GM12878 (cell line): Measurements from ENCODE around the gene GPC2. TPM values are rescaled to one million over a fixed set of nuclear protein-coding genes. Genes with fewer than 3 reads are reported as not detected.

ENCODE experiments used
- ATAC-seq: fragments of 200-7000 bp; cut with Tn5 transposase; 3 replicates; pipeline ENCODE4 v1.9.1; 2020; ENCODE audit warnings: mild to moderate bottlenecking, moderate library complexity
- BruUV-seq: library from RNA; stranded (reverse); fragments of 400-500 nt; replicated peaks from 2 replicates; lab custom pipeline; 2021; lab: Mats Ljungman, UMichigan
- CTCF ChIA-PET: fragments of 300-600 bp; sonication (Branson Sonifier 250); formaldehyde crosslinking; extraction: SDS; loops from one replicate; lab custom pipeline; 2021; ENCODE audit warnings: inconsistent platforms; lab: Yijun Ruan, JAX
- POLR2A ChIA-PET: fragments of 350-600 bp; formaldehyde crosslinking; extraction: SDS; loops from one replicate; lab custom pipeline; 2021; ENCODE audit warnings: inconsistent platforms; lab: Charles Lee
- RAD21 ChIA-PET: fragments of 300-600 bp; sonication (Branson Sonifier 250); formaldehyde crosslinking; loops from one replicate; lab custom pipeline; 2023; ENCODE audit warnings: antibody characterized with exemption; ENCODE audit not compliant: unreplicated experiment; lab: Charles Lee
- SMC1A ChIA-PET: fragments of 300-600 bp; sonication (Branson Sonifier 250); formaldehyde crosslinking; loops from one replicate; lab custom pipeline; 2023; ENCODE audit not compliant: unreplicated experiment, uncharacterized antibody; lab: Charles Lee
- DNase-seq: peaks from one replicate; pipeline ENCODE4 v3.0.0-alpha.2; 2011; ENCODE audit warnings: low read depth, low spot score
- FAIRE-seq: peaks from 3 replicates; lab custom pipeline; 2011; peaks lifted over from hg19 to GRCh38; lab: Jason Lieb, UNC
- H2AFZ ChIP-seq: 2 replicates; pipeline ENCODE4 v1.6.0; 2011; ENCODE audit warnings: low read depth, low read length, control low read depth; ENCODE audit not compliant: control insufficient read depth
- H3K27ac ChIP-seq: 2 replicates; pipeline ENCODE4 v1.5.1; 2011; ENCODE audit warnings: control low read depth; ENCODE audit not compliant: control insufficient read depth, insufficient read depth
- H3K27me3 ChIP-seq, 2 experiments: replicated peaks in 1 of 2; 2 replicates each; pipeline versions ENCODE4 v1.6.0 to v1.6.1; 2011; ENCODE audit warnings: low read length in 1 of 2; ENCODE audit not compliant: control insufficient read depth in 2 of 2, insufficient read depth in 2 of 2
- H3K36me3 ChIP-seq, 2 experiments: 2 replicates each; pipeline ENCODE4 v1.5.1; 2011; ENCODE audit warnings: low read length in 1 of 2; ENCODE audit not compliant: control insufficient read depth in 2 of 2, insufficient read depth in 2 of 2
- H3K4me1 ChIP-seq: 2 replicates; pipeline ENCODE4 v1.6.1; 2011; ENCODE audit warnings: mild to moderate bottlenecking, low read length, moderate library complexity, mixed read lengths; ENCODE audit not compliant: control insufficient read depth, insufficient read depth
- H3K4me2 ChIP-seq: 2 replicates; pipeline ENCODE4 v1.6.0; 2011; ENCODE audit warnings: control low read depth; ENCODE audit not compliant: control insufficient read depth, insufficient read depth
- H3K4me3 ChIP-seq: fragments of 200-600 bp; sonication (generic); 2 replicates; pipeline ENCODE4 v1.5.1; 2016
- H3K79me2 ChIP-seq: 2 replicates; pipeline ENCODE4 v1.6.0; 2011; ENCODE audit warnings: low read length; ENCODE audit not compliant: control insufficient read depth, insufficient read depth
- H3K9ac ChIP-seq: 2 replicates; pipeline ENCODE4 v1.8.0; 2011; ENCODE audit warnings: low read length, control low read depth, mixed read lengths; ENCODE audit not compliant: control insufficient read depth, insufficient read depth
- H3K9me3 ChIP-seq: replicated peaks from 3 replicates; pipeline ENCODE4 v1.5.1; 2011; ENCODE audit warnings: mild to moderate bottlenecking, low read length; ENCODE audit not compliant: control insufficient read depth, insufficient read depth
- H4K20me1 ChIP-seq: 2 replicates; pipeline ENCODE4 v1.6.0; 2011; ENCODE audit not compliant: control insufficient read depth, insufficient read depth
- ASH2L ChIP-seq: fragments of 300-600, 200-600 bp; sonication (generic); IDR thresholded peaks from 2 replicates; pipeline ENCODE4 v1.6.1; 2017; ENCODE audit warnings: low read depth, mild to moderate bottlenecking, borderline replicate concordance
- CBFB ChIP-seq: IDR thresholded peaks from 2 replicates; pipeline ENCODE4 v1.6.1; 2016; ENCODE audit warnings: antibody characterized with exemption, low read depth
- CHD4 ChIP-seq: fragments of 200-600 bp; sonication (generic); IDR thresholded peaks from 2 replicates; pipeline ENCODE4 v1.6.1; 2016; ENCODE audit warnings: mild to moderate bottlenecking
- FOS ChIP-seq: IDR thresholded peaks from 3 replicates; pipeline ENCODE4 v1.6.1; 2011; ENCODE audit warnings: borderline replicate concordance; ENCODE audit not compliant: insufficient read length; ENCODE audit errors: extremely low read depth
- FOXM1 ChIP-seq: IDR thresholded peaks from 2 replicates; pipeline ENCODE4 v1.6.1; 2012; ENCODE audit warnings: low read depth, mild to moderate bottlenecking, inconsistent platforms, low read length, moderate library complexity
- RFX5 ChIP-seq: IDR thresholded peaks from 2 replicates; pipeline ENCODE4 v1.6.1; 2011; ENCODE audit warnings: low read depth, low read length, improper control_type of control experiment
- SMARCA5 ChIP-seq: fragments of 450-650 bp; IDR thresholded peaks from 2 replicates; pipeline ENCODE4 v1.6.1; 2017; ENCODE audit warnings: mild to moderate bottlenecking
- SREBF1 ChIP-seq: IDR thresholded peaks from 2 replicates; pipeline ENCODE4 v1.6.1; 2012; ENCODE audit warnings: mild to moderate bottlenecking, low read length
- WGBS: methylation state at CpG from one replicate; pipeline ENCODE4 v1.1.6; 2016; ENCODE audit warnings: low lambda C conversion rate; ENCODE audit not compliant: insufficient replicate concordance, insufficient coverage; ENCODE audit errors: missing lambda C conversion rate; 5-methylcytosine and 5-hydroxymethylcytosine counted together
- in situ Hi-C: fragments of 300-500 bp; cut with MboI; formaldehyde crosslinking; loops from 9 replicates; pipeline ENCODE4 v1.14.3; 2018; ENCODE audit warnings: mixed read lengths
- intact Hi-C: fragments of 100-400 bp; cut with micrococcal nuclease; formaldehyde crosslinking; loops from one replicate; pipeline ENCODE4 v1.14.2; 2022; ENCODE audit not compliant: unreplicated experiment
- polyA plus RNA-seq, 11 experiments: library from polyadenylated mRNA; depleted of rRNA in 4 of 11; unstranded in 6 of 11; stranded (reverse) in 5 of 11; fragments of >200 nt; fragmentation: Nextera tagmentation in 4 of 11; fragmentation: Illumina TruSeq in 1 of 11; extraction: Ambion mirVana in 4 of 11; extraction: Trizol in 1 of 11; gene quantifications; 1 replicate in 1 of 11; 2 replicates in 10 of 11; pipeline versions ENCODE4 v1.2.1 to v1.2.3, GENCODE V29; 2011 to 2016; ENCODE audit warnings: inconsistent platforms in 2 of 11, missing spikeins in 2 of 11, low read depth in 1 of 11
- total RNA-seq, 4 experiments: library from RNA; depleted of rRNA in 3 of 4; stranded (reverse); fragments of >200 nt in 3 of 4; fragmentation: Illumina TruSeq in 1 of 4; extraction: Trizol in 1 of 4; gene quantifications; 2 replicates each; pipeline versions ENCODE4 v1.2.1 to v1.2.3, GENCODE V29; 2013 to 2021
- TF ChIP-seq, protein P1 (sequence below): fragments of 450-650 bp; formaldehyde crosslinking; IDR thresholded peaks from 2 replicates; pipeline ENCODE4 v1.4.0; 2022; ENCODE audit warnings: mild to moderate bottlenecking, moderate library complexity
- TF ChIP-seq, protein P2 (sequence below): fragments of 150-350 bp; IDR thresholded peaks from 2 replicates; pipeline ENCODE4 v1.6.1; 2016; ENCODE audit warnings: low read depth, low read length
- TF ChIP-seq, protein P3 (sequence below): fragments of 450-650 bp; IDR thresholded peaks from 2 replicates; pipeline ENCODE4 v1.6.1; 2017; ENCODE audit warnings: mild to moderate bottlenecking, low read depth, inconsistent platforms; ENCODE audit not compliant: poor library complexity, severe bottlenecking
- TF ChIP-seq, protein P4 (sequence below): IDR thresholded peaks from 2 replicates; pipeline ENCODE4 v1.6.1; 2012; ENCODE audit warnings: low read depth, low read length, improper control_type of control experiment
- TF ChIP-seq, protein P5 (sequence below): fragments of 150-350 bp; IDR thresholded peaks from 2 replicates; pipeline ENCODE4 v1.6.1; 2014; ENCODE audit warnings: mild to moderate bottlenecking, low read depth, low read length

Gene GPC2
- total and polyA plus RNA-seq, 10 of the 15 experiments (the other 5 are each of a cell fraction or from before 2014, with no cell fraction given), result 0.19 to 6.3 (median 0.77) TPM

DNA sequence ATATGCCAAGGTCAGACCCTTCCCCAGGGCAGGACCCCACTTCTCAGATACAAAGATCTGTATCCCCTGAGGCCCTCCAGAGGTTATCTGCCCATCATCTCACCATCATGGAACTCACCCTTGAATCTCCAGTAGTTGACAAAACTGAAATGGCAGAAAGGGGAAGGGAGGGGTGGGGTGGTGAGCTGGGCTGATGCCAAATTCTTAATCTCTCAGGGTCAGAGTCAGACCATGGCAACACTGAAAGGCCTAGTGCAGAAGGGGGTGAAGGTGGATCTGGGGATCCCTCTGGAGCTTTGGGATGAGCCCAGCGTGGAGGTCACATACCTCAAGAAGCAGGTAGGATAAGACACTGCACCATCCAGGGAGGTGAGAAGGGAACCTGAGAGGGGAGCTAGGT is 54.6 kb downstream of the GPC2 start:
- RAD21 ChIA-PET, result no interaction called here
- Histone ChIP-seq H3K27me3 (no peaks in the 10 kb centered on the region), H3K4me1 (peaks cover 12% of the 10 kb centered on the region), H3K9me3 (no peaks in the 10 kb centered on the region), H4K20me1 (no peaks in the 10 kb centered on the region), H3K27ac (no peak overlapping the region), H2AFZ (no peak overlapping the region), H3K9ac (no peak overlapping the region)
- WGBS, result 100% methylated on average over 1 of the region's 1 CpG
- no peak for FAIRE-seq
- in situ Hi-C loops, result no loop called here
- no peak for ATAC-seq
- intact Hi-C loops, result no loop called here
- CTCF ChIA-PET, result interaction anchor here (0.6 kb wide), 1 partner anchor 59 kb away, joined by 3 read pairs; no protein-coding TSS in a partner anchor
- TF ChIP-seq, protein P1, sequence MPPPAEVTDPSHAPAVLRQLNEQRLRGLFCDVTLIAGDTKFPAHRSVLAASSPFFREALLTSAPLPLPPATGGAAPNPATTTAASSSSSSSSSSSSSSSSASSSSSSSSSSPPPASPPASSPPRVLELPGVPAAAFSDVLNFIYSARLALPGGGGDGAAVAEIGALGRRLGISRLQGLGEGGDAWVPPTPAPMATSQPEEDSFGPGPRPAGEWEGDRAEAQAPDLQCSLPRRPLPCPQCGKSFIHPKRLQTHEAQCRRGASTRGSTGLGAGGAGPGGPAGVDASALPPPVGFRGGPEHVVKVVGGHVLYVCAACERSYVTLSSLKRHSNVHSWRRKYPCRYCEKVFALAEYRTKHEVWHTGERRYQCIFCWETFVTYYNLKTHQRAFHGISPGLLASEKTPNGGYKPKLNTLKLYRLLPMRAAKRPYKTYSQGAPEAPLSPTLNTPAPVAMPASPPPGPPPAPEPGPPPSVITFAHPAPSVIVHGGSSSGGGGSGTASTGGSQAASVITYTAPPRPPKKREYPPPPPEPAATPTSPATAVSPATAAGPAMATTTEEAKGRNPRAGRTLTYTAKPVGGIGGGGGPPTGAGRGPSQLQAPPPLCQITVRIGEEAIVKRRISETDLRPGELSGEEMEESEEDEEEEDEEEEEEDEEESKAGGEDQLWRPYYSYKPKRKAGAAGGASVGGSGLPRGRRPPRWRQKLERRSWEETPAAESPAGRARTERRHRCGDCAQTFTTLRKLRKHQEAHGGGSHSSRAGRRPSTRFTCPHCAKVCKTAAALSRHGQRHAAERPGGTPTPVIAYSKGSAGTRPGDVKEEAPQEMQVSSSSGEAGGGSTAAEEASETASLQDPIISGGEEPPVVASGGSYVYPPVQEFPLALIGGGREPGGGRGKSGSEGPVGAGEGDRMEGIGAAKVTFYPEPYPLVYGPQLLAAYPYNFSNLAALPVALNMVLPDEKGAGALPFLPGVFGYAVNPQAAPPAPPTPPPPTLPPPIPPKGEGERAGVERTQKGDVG (CRISPR knock-in tag), result no peak
- TF ChIP-seq SREBF1, result no peak
- TF ChIP-seq, protein P2, sequence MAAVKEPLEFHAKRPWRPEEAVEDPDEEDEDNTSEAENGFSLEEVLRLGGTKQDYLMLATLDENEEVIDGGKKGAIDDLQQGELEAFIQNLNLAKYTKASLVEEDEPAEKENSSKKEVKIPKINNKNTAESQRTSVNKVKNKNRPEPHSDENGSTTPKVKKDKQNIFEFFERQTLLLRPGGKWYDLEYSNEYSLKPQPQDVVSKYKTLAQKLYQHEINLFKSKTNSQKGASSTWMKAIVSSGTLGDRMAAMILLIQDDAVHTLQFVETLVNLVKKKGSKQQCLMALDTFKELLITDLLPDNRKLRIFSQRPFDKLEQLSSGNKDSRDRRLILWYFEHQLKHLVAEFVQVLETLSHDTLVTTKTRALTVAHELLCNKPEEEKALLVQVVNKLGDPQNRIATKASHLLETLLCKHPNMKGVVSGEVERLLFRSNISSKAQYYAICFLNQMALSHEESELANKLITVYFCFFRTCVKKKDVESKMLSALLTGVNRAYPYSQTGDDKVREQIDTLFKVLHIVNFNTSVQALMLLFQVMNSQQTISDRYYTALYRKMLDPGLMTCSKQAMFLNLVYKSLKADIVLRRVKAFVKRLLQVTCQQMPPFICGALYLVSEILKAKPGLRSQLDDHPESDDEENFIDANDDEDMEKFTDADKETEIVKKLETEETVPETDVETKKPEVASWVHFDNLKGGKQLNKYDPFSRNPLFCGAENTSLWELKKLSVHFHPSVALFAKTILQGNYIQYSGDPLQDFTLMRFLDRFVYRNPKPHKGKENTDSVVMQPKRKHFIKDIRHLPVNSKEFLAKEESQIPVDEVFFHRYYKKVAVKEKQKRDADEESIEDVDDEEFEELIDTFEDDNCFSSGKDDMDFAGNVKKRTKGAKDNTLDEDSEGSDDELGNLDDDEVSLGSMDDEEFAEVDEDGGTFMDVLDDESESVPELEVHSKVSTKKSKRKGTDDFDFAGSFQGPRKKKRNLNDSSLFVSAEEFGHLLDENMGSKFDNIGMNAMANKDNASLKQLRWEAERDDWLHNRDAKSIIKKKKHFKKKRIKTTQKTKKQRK, result no peak
- TF ChIP-seq FOXM1, result no peak
- TF ChIP-seq RFX5, result no peak
- TF ChIP-seq CHD4, result no peak
- TF ChIP-seq FOS, result no peak
- TF ChIP-seq, protein P3, sequence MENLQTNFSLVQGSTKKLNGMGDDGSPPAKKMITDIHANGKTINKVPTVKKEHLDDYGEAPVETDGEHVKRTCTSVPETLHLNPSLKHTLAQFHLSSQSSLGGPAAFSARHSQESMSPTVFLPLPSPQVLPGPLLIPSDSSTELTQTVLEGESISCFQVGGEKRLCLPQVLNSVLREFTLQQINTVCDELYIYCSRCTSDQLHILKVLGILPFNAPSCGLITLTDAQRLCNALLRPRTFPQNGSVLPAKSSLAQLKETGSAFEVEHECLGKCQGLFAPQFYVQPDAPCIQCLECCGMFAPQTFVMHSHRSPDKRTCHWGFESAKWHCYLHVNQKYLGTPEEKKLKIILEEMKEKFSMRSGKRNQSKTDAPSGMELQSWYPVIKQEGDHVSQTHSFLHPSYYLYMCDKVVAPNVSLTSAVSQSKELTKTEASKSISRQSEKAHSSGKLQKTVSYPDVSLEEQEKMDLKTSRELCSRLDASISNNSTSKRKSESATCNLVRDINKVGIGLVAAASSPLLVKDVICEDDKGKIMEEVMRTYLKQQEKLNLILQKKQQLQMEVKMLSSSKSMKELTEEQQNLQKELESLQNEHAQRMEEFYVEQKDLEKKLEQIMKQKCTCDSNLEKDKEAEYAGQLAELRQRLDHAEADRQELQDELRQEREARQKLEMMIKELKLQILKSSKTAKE, result no peak
- TF ChIP-seq, protein P4, sequence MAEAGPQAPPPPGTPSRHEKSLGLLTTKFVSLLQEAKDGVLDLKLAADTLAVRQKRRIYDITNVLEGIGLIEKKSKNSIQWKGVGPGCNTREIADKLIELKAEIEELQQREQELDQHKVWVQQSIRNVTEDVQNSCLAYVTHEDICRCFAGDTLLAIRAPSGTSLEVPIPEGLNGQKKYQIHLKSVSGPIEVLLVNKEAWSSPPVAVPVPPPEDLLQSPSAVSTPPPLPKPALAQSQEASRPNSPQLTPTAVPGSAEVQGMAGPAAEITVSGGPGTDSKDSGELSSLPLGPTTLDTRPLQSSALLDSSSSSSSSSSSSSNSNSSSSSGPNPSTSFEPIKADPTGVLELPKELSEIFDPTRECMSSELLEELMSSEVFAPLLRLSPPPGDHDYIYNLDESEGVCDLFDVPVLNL, result no peak
- TF ChIP-seq, protein P5, sequence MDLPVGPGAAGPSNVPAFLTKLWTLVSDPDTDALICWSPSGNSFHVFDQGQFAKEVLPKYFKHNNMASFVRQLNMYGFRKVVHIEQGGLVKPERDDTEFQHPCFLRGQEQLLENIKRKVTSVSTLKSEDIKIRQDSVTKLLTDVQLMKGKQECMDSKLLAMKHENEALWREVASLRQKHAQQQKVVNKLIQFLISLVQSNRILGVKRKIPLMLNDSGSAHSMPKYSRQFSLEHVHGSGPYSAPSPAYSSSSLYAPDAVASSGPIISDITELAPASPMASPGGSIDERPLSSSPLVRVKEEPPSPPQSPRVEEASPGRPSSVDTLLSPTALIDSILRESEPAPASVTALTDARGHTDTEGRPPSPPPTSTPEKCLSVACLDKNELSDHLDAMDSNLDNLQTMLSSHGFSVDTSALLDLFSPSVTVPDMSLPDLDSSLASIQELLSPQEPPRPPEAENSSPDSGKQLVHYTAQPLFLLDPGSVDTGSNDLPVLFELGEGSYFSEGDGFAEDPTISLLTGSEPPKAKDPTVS, result no peak
- TF ChIP-seq CBFB, result no peak
- TF ChIP-seq ASH2L, result no peak
- TF ChIP-seq SMARCA5, result no peak
- TF ChIP-seq, all 136 proteins: peak for 0
- SMC1A ChIA-PET, result interaction anchor here (0.9 to 1.3 kb wide), 2 partner anchors 21 to 85 kb away, joined by 3 read pairs; no protein-coding TSS in a partner anchor
- BruUV-seq, result no TSS peak
- Histone ChIP-seq H3K79me2 (peaks cover 17% of the 10 kb centered on the region), H3K4me2 (no peak overlapping the region), H3K4me3 (no peak overlapping the region), H3K36me3 (no peaks in the 10 kb centered on the region; a peak in 1 of 4 replicates)
- POLR2A ChIA-PET, result interaction anchor here (0.5 to 0.8 kb wide), 2 partner anchors 127 to 373 kb away, joined by 3 to 6 read pairs; no protein-coding TSS in a partner anchor
- no peak for DNase-seq
